ENCODE results near the gene NR1H4. TPM values are rescaled to one million over a fixed set of nuclear protein-coding genes. Genes with fewer than 3 reads are reported as not detected.
"Not testable (repeated sequence)": the region's sequence is repeated elsewhere in the genome, so short reads cannot be mapped to it uniquely, and the experiment has no call there.

The NR1H4 gene
- total RNA-seq, 1 experiment from 2014 or later = not detected

DNA sequence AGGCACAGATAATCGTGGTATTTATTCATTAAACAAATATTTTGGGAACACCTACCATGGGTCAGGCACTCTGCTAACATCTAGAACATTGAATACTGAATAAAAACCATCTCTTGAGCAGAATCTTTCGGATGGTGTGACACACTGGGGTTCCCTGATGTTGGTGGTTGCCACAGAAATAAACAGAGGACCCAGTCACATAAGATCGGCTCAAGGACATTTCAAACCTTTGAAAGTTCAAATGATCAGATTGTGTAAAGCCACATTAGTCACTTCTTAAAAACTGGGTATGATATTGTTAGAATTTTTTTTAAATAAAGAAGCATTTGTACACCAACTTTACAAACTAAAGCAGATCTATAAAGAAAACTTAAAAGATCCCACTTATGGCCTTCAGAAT, 39.0 kb downstream of the NR1H4 start:
- no peak for DNase-seq (ENCODE audit: low read depth)

DNA sequence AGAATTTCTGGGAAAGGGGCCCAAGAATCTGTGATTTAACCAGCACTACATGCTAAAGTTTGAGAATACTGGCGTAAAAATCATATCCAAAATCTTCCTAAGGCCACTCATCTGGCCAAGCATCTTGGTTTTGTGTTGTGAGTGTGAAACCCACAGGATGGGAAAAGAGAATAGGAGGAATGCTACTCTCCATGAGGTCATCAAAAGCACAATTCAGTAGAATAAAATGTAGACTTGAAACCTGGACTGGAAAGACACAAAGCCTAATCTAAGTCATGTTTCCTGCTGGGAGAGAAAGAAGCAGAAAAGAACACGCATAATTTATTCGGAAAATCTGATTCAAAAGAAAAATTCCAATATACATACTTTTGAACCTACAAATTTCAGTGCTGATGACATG, 42.3 kb downstream of the NR1H4 start:
- no peak for DNase-seq (ENCODE audit: low read depth)

DNA sequence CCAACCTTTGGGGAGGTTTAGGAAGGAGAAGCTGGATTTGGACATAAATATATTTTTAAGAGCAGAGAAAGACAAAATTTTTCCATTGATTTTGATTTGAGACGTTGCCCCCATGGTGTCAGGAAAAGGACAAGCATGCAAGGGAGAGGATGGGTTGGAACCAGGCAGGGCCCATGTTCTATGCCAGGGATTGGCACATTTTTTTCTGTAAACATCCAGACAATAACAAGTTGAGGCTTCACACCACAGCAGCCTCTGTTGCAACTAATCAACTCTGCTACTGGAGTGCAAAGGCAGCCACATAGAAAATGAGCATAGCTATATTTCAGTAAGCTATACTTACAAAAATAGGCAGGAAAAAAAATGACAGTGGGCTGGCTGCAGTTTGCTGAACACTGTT, 44.7 kb downstream of the NR1H4 start:
- no peak for DNase-seq (ENCODE audit: low read depth)

DNA sequence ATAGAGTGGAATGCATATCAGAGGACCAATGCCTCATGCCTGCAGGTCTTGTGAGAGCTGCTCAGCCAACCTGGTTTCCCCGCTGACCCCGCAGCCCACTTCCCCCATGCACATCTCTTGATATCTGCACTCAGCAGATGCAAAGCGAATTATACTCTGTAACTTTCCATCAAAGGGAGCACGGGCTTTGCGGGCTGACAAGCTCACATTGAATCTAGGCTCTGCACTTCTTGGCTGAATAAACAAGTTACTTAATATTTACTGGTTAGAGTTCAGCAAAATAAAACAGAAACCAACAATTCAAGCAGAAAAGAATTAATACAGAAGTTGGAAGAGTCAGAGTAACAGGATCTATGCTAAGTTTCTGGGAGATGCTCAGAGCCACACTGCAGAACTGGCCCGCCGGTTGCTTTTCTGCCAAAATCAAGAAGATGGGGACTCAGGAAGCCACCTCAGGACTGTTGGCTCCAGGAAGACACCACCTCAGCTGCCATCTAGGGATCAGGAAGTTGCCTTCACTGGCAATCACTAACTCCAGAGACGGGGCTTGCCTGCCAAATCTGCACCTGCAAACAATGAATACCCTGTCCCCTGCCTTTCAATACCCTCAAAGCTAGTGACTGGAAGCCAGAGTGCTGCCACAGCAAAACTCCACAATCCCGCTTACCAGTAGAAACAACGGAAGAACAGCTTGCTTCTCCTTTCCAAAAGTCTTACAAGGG, 46.5 kb downstream of the NR1H4 start:
- no peak for DNase-seq (ENCODE audit: low read depth)

GRCh38 chr12:100521958-100522357, 48.3 kb downstream of the NR1H4 start:
- no peak for DNase-seq (ENCODE audit: low read depth)

- no peak for DNase-seq (ENCODE audit: low read depth)
Measured at GRCh38 chr12:100528034-100528433, 54.4 kb downstream of the NR1H4 start.

DNA sequence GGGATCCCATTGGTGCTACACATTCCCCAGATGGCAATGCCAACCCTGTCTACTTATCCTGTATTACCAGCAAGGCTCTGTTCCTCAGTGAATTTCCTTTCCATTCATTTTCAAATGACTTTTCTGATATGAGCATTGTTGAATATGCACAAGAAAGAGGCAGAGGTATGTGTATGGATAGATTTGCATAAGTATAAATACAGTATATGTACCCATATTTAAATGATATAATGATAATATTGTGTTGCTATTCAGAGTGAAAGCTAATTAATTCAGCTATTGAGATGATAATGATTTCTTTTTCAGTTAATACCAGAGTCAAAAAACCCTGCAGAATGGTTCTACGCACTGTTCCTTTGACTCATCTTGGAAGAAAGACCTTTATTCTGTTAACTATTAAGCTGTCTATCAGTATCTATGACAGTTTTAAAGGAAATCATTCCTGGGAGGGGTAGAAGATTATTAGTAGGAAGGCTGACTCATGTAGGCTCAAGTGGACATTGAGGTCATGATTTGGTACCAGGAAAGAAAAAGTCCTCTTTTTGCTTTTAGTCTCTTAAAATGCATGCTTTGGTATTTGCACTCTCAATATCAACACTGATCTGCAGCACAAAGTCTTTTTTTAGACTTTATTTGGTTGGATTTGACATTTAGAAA, 54.9 kb downstream of the NR1H4 start:
- DNase-seq (ENCODE audit: low read depth) = no peak

- no peak for DNase-seq (ENCODE audit: low read depth)
Measured at GRCh38 chr12:100529756-100530350, 56.2 kb downstream of the NR1H4 start.

DNA sequence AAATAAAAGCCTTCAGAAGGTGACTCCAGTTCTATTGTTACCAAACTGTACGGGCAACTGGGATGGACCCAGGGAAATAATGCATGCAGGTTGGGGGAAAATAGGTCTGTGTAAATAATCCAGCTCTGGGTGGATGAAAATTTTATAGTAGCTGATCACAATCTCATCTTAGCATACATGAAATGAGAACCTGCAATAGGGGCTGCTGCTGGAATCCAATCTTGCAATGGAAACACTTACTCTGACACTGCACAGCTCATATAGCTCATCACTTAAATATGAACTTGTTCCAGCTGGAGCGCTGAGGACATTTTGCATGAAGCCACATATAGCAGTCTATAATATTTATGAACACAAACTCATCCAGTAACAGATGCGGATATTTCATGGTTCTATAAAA, 59.7 kb downstream of the NR1H4 start:
- DNase-seq (ENCODE audit: low read depth) = no peak

- no peak for DNase-seq (ENCODE audit: low read depth)
Measured at GRCh38 chr12:100534625-100535227, 61.1 kb downstream of the NR1H4 start.

- DNase-seq (ENCODE audit: low read depth) = no peak
Measured at GRCh38 chr12:100539202-100539601, 65.5 kb downstream of the NR1H4 start.

- no peak for DNase-seq (ENCODE audit: low read depth)
Measured at GRCh38 chr12:100544165-100544564, 70.5 kb downstream of the NR1H4 start.

DNA sequence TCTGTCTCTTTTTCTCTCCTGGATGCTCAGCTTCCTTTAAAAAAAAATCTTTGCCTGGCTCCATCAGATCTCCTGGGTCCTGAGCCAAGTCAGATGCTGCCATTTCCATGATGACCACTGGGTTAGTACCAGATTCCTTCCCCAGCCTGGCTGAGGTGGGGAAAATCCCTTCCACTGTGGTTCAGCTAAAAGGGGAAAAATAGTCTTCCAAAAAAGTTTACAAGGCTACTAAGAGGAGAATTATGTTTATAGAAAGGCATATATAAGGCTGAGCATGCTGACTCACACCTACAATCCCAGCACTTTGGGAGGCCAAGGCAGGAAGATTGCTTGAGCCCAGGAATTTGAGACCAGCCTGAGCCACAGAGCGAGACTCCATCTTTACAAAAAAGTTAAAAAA, 71.4 kb downstream of the NR1H4 start:
- no peak for DNase-seq (ENCODE audit: low read depth)

- DNase-seq (ENCODE audit: low read depth) = no peak
Measured at GRCh38 chr12:100553936-100554335, 80.3 kb downstream of the NR1H4 start.

- DNase-seq (ENCODE audit: low read depth) = peak; percentile 82
Measured at GRCh38 chr12:100554608-100555077, 81.0 kb downstream of the NR1H4 start.

- no peak for DNase-seq (ENCODE audit: low read depth)
Measured at GRCh38 chr12:100555722-100556121, 82.1 kb downstream of the NR1H4 start.

- DNase-seq (ENCODE audit: low read depth) = no peak
Measured at GRCh38 chr12:100557357-100557756, 83.7 kb downstream of the NR1H4 start.

GRCh38 chr12:100559261-100559660, 85.6 kb downstream of the NR1H4 start:
- DNase-seq (ENCODE audit: low read depth) = not testable (repeated sequence)

DNA sequence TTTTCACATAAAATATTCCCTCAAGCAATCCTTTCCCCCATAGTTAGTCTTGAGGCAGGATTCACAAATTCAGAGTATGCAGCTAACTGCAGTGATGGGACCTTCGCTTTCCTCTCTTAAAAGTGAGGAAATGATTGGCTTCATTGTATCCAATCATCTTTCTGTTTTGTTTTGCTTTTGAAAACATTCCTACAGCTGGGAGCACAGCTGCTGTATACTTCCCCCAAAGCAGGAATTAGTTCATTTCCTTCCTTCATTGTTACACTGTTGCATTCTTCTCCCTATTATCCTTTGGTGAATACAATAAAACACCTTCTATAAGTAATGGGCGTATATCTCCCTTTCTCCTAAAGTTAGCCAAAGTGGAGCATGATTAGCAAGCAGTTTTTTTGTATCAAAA, 90.4 kb downstream of the NR1H4 start:
- DNase-seq (ENCODE audit: low read depth) = no peak

GRCh38 chr12:100564905-100565467, 91.3 kb downstream of the NR1H4 start:
- DNase-seq (ENCODE audit: low read depth) = no peak

DNA sequence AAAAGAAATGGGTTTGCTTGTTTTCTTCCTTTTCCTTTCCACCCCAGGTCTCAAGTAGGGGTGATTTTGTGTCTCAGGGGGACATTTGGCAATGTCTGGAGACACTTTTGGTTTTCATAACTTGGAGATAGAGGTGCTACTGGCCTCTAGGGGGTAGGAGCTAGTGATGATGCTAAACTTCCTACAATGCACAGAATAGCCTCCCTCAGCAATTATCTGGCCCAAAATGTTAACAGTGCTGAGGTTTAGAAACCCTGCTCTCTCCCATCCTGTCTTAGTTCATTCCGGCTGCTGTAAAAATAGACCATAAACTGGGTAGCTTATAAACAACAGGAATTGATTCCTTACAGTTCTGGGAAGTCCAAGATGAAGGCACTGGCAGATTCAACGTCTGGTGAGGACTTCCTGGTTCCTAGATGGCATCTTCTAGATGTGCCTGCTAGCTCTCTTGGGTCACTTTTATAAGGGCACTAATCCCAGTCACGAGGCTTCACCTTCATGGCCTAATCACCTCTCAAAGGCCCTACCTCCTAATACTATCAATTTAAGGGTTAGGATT, 92.4 kb downstream of the NR1H4 start:
- DNase-seq (ENCODE audit: low read depth) = no peak
